GM23338 (cell line): ENCODE results near the gene CNMD. TPM values are rescaled to one million over a fixed set of nuclear protein-coding genes. Genes with fewer than 3 reads are reported as not detected.

ENCODE experiments used
- ATAC-seq: fragments of 200-7000 bp; cut with Tn5 transposase; 3 replicates; pipeline ENCODE4 v1.9.1; 2020
- DNase-seq: peaks from one replicate; pipeline ENCODE4 v3.0.0-alpha.2; 2015; ENCODE audit warnings: low spot score
- H2AFZ ChIP-seq: fragments of 200-600 bp; sonication (generic); 2 replicates; pipeline ENCODE4 v1.8.0; 2016; ENCODE audit warnings: antibody characterized with exemption, mild to moderate bottlenecking, moderate library complexity
- H3F3A ChIP-seq: fragments of 200-600 bp; sonication (generic); replicated peaks from 2 replicates; pipeline ENCODE4 v1.8.0; 2017; ENCODE audit warnings: antibody characterized with exemption, mixed run types, low read depth
- H3K27ac ChIP-seq: fragments of 200-600 bp; sonication (generic); 2 replicates; pipeline ENCODE4 v1.6.1; 2016; ENCODE audit warnings: low read depth
- H3K27me3 ChIP-seq: fragments of 200-600 bp; sonication (generic); 2 replicates; pipeline ENCODE4 v1.8.0; 2016; ENCODE audit warnings: mild to moderate bottlenecking, mixed run types, moderate library complexity; ENCODE audit not compliant: insufficient read depth
- H3K36me3 ChIP-seq: fragments of 200-600 bp; sonication (generic); 2 replicates; pipeline ENCODE4 v1.8.0; 2016; ENCODE audit warnings: mild to moderate bottlenecking; ENCODE audit not compliant: insufficient read depth
- H3K4me1 ChIP-seq: fragments of 200-600 bp; sonication (generic); 2 replicates; pipeline ENCODE4 v1.8.0; 2016; ENCODE audit warnings: mild to moderate bottlenecking, moderate library complexity; ENCODE audit not compliant: insufficient read depth
- H3K4me2 ChIP-seq: fragments of 200-600 bp; sonication (generic); 2 replicates; pipeline ENCODE4 v1.7.1; 2017; ENCODE audit warnings: mixed run types
- H3K4me3 ChIP-seq: fragments of 200-600 bp; sonication (generic); 2 replicates; pipeline ENCODE4 v1.6.1; 2016; ENCODE audit warnings: mixed run types
- H3K79me2 ChIP-seq: fragments of 200-600 bp; sonication (generic); replicated peaks from 2 replicates; pipeline ENCODE4 v1.8.0; 2017; ENCODE audit warnings: mild to moderate bottlenecking; ENCODE audit not compliant: insufficient read depth
- H3K9me2 ChIP-seq: fragments of 200-600 bp; sonication (generic); 2 replicates; pipeline ENCODE4 v1.8.0; 2017; ENCODE audit not compliant: insufficient read depth
- H4K20me1 ChIP-seq: fragments of 200-600 bp; sonication (generic); replicated peaks from 2 replicates; pipeline ENCODE4 v1.8.0; 2017; ENCODE audit warnings: mild to moderate bottlenecking; ENCODE audit not compliant: insufficient read depth
- H3K27ac Mint-ChIP-seq: 2 replicates; pipeline ENCODE4 v1.8.0; 2020; ENCODE audit warnings: inconsistent platforms, mild to moderate bottlenecking, moderate library complexity, mixed read lengths
- H3K27me3 Mint-ChIP-seq: 3 replicates; pipeline ENCODE4 v1.8.0; 2022; ENCODE audit warnings: low read depth, mild to moderate bottlenecking, moderate library complexity, mixed read lengths, inconsistent platforms; ENCODE audit not compliant: insufficient read depth, poor library complexity
- H3K36me3 Mint-ChIP-seq: 3 replicates; pipeline ENCODE4 v1.8.0; 2021; ENCODE audit warnings: low read depth, mild to moderate bottlenecking, inconsistent platforms, moderate library complexity, mixed read lengths
- H3K4me1 Mint-ChIP-seq: 3 replicates; pipeline ENCODE4 v1.8.0; 2020; ENCODE audit warnings: mild to moderate bottlenecking, inconsistent platforms, mixed read lengths
- H3K4me3 Mint-ChIP-seq: 3 replicates; pipeline ENCODE4 v1.8.0; 2021; ENCODE audit warnings: moderate library complexity, mild to moderate bottlenecking, inconsistent platforms, mixed read lengths
- H3K9me3 Mint-ChIP-seq: 3 replicates; pipeline ENCODE4 v1.8.0; 2020; ENCODE audit warnings: moderate library complexity, mild to moderate bottlenecking, inconsistent platforms, mixed read lengths
- CREB1 ChIP-seq: fragments of 250-450 bp; sonication (Bioruptor Pico); IDR thresholded peaks from 2 replicates; pipeline ENCODE4 v1.5.0; 2020; ENCODE audit warnings: low read depth, mild to moderate bottlenecking, moderate library complexity
- EZH2 ChIP-seq: fragments of 200-600 bp; sonication (generic); IDR thresholded peaks from one replicate; pipeline ENCODE4 v1.8.0; 2017; ENCODE audit warnings: antibody characterized with exemption, mild to moderate bottlenecking, low read depth; ENCODE audit not compliant: unreplicated experiment
- EZH2phosphoT487 ChIP-seq: fragments of 200-600 bp; sonication (generic); IDR thresholded peaks from one replicate; pipeline ENCODE4 v1.8.1; 2018; ENCODE audit warnings: antibody characterized with exemption; ENCODE audit not compliant: unreplicated experiment
- JUNB ChIP-seq: IDR thresholded peaks from one replicate; pipeline ENCODE4 v1.6.1; 2016; ENCODE audit warnings: antibody characterized with exemption; ENCODE audit not compliant: unreplicated experiment
- NANOG ChIP-seq: IDR thresholded peaks from 2 replicates; pipeline ENCODE4 v1.6.1; 2016; ENCODE audit warnings: antibody characterized with exemption, borderline replicate concordance
- POLR2AphosphoS5 ChIP-seq: IDR thresholded peaks from 2 replicates; pipeline ENCODE4 v1.6.1; 2016; ENCODE audit warnings: antibody characterized with exemption, low read depth
- ZNF114 ChIP-seq: fragments of 250-450 bp; sonication (Bioruptor Pico); IDR thresholded peaks from 2 replicates; pipeline ENCODE4 v1.5.0; 2020; ENCODE audit warnings: mild to moderate bottlenecking, moderate library complexity
- ZNF331 ChIP-seq: fragments of 250-450 bp; sonication (Bioruptor Pico); IDR thresholded peaks from 2 replicates; pipeline ENCODE4 v1.5.0; 2020; ENCODE audit warnings: low read depth, mild to moderate bottlenecking, moderate library complexity
- polyA plus RNA-seq: library from polyadenylated mRNA; unstranded; fragments of >200 nt; fragmentation: Nextera tagmentation; extraction: Ambion mirVana; gene quantifications from 2 replicates; pipeline ENCODE4 v1.2.1, GENCODE V29; 2016
- total RNA-seq: library from RNA; depleted of rRNA; stranded (reverse); fragments of >200 nt; shearing (Covaris generic); gene quantifications from 2 replicates; pipeline ENCODE4 v1.2.3, GENCODE V29; 2014
- TF ChIP-seq, protein P1 (sequence below), 2 experiments: fragments of 200-600 bp in 1 of 2; sonication (generic) in 1 of 2; conservative IDR thresholded peaks; 2 replicates each; pipeline versions ENCODE4 v1.5.1 to v1.6.1; 2016 to 2017; ENCODE audit warnings: antibody characterized with exemption in 2 of 2, low read depth in 2 of 2, mild to moderate bottlenecking in 2 of 2, moderate library complexity in 1 of 2
- TF ChIP-seq, protein P2 (sequence below): IDR thresholded peaks from 2 replicates; pipeline ENCODE4 v1.6.1; 2016; ENCODE audit warnings: antibody characterized with exemption
- TF ChIP-seq, protein P3 (sequence below): fragments of 250-450 bp; sonication (Bioruptor Pico); IDR thresholded peaks from 2 replicates; pipeline ENCODE4 v1.5.0; 2020; ENCODE audit warnings: mild to moderate bottlenecking, moderate library complexity

The CNMD gene
- total and polyA plus RNA-seq, 2 experiments from 2014 or later = 141 to 207 TPM

- TF ChIP-seq, protein P1, sequence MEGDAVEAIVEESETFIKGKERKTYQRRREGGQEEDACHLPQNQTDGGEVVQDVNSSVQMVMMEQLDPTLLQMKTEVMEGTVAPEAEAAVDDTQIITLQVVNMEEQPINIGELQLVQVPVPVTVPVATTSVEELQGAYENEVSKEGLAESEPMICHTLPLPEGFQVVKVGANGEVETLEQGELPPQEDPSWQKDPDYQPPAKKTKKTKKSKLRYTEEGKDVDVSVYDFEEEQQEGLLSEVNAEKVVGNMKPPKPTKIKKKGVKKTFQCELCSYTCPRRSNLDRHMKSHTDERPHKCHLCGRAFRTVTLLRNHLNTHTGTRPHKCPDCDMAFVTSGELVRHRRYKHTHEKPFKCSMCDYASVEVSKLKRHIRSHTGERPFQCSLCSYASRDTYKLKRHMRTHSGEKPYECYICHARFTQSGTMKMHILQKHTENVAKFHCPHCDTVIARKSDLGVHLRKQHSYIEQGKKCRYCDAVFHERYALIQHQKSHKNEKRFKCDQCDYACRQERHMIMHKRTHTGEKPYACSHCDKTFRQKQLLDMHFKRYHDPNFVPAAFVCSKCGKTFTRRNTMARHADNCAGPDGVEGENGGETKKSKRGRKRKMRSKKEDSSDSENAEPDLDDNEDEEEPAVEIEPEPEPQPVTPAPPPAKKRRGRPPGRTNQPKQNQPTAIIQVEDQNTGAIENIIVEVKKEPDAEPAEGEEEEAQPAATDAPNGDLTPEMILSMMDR (conservative IDR thresholded peaks at IDR 0.05; ENCODE audit: low read depth in 2 of 2) = no peak
- TF ChIP-seq, protein P2, sequence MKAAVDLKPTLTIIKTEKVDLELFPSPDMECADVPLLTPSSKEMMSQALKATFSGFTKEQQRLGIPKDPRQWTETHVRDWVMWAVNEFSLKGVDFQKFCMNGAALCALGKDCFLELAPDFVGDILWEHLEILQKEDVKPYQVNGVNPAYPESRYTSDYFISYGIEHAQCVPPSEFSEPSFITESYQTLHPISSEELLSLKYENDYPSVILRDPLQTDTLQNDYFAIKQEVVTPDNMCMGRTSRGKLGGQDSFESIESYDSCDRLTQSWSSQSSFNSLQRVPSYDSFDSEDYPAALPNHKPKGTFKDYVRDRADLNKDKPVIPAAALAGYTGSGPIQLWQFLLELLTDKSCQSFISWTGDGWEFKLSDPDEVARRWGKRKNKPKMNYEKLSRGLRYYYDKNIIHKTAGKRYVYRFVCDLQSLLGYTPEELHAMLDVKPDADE = no peak
- TF ChIP-seq EZH2phosphoT487 (no peak), ZNF114 (no peak), NANOG (no peak), CREB1 (CRISPR knock-in tag) (no peak), JUNB (no peak), EZH2 (no peak)
Measured at GRCh38 chr13:52725302-52725701, 14.3 kb downstream of the CNMD start (continued).

DNA sequence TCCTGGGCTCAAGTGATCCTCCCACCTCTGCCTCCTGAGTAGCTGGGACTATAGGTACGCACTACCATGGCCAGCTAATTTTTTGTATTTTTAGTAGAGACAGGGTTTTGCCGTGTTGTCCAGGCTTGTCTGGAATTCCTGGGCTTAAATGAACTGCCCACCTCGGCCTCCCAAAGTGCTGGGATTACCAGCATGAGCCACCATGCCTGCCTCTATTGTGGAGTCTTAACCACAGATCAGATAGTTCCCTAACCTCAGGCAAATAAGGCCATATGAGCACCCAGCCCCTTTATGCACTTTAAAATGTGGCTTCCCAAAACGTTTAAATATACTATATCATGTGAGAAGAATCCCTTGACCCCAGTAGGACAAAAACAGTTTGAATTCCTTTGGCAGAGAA is 16.4 kb downstream of the CNMD start:
- H3K4me3 ChIP-seq = no peak overlapping the region
- H3K27me3 ChIP-seq = no peaks in the 10 kb centered on the region
- no peaks in the 10 kb centered on the region for H4K20me1 ChIP-seq
- H3F3A ChIP-seq = no peaks in the 10 kb centered on the region
- H3K27ac Mint-ChIP-seq = no peak overlapping the region
- H3K4me2 ChIP-seq = no peak overlapping the region
- no peak overlapping the region for H3K27ac ChIP-seq
- peaks cover 7% of the 10 kb centered on the region for H3K4me1 Mint-ChIP-seq
- H3K9me2 ChIP-seq = no peaks in the 10 kb centered on the region
- H3K9me3 Mint-ChIP-seq = peaks cover 66% of the 10 kb centered on the region
- H3K4me3 Mint-ChIP-seq = no peak overlapping the region
- H3K36me3 ChIP-seq = peaks cover 37% of the 10 kb centered on the region
- H3K79me2 ChIP-seq = peaks cover 5% of the 10 kb centered on the region; the same call in 1 of the 2 replicates
- no peak for ATAC-seq
- H3K27me3 Mint-ChIP-seq = peaks cover 9% of the 10 kb centered on the region
- H2AFZ ChIP-seq = no peak overlapping the region
- H3K4me1 ChIP-seq = peaks cover 3% of the 10 kb centered on the region
- H3K36me3 Mint-ChIP-seq = peaks cover 95% of the 10 kb centered on the region
- no peak for DNase-seq
- TF ChIP-seq ZNF331 (no peak), ZNF114 (no peak), CREB1 (CRISPR knock-in tag) (no peak), NANOG (no peak), EZH2phosphoT487 (no peak), EZH2 (no peak), POLR2AphosphoS5 (no peak), JUNB (no peak)
- TF ChIP-seq, protein P3, sequence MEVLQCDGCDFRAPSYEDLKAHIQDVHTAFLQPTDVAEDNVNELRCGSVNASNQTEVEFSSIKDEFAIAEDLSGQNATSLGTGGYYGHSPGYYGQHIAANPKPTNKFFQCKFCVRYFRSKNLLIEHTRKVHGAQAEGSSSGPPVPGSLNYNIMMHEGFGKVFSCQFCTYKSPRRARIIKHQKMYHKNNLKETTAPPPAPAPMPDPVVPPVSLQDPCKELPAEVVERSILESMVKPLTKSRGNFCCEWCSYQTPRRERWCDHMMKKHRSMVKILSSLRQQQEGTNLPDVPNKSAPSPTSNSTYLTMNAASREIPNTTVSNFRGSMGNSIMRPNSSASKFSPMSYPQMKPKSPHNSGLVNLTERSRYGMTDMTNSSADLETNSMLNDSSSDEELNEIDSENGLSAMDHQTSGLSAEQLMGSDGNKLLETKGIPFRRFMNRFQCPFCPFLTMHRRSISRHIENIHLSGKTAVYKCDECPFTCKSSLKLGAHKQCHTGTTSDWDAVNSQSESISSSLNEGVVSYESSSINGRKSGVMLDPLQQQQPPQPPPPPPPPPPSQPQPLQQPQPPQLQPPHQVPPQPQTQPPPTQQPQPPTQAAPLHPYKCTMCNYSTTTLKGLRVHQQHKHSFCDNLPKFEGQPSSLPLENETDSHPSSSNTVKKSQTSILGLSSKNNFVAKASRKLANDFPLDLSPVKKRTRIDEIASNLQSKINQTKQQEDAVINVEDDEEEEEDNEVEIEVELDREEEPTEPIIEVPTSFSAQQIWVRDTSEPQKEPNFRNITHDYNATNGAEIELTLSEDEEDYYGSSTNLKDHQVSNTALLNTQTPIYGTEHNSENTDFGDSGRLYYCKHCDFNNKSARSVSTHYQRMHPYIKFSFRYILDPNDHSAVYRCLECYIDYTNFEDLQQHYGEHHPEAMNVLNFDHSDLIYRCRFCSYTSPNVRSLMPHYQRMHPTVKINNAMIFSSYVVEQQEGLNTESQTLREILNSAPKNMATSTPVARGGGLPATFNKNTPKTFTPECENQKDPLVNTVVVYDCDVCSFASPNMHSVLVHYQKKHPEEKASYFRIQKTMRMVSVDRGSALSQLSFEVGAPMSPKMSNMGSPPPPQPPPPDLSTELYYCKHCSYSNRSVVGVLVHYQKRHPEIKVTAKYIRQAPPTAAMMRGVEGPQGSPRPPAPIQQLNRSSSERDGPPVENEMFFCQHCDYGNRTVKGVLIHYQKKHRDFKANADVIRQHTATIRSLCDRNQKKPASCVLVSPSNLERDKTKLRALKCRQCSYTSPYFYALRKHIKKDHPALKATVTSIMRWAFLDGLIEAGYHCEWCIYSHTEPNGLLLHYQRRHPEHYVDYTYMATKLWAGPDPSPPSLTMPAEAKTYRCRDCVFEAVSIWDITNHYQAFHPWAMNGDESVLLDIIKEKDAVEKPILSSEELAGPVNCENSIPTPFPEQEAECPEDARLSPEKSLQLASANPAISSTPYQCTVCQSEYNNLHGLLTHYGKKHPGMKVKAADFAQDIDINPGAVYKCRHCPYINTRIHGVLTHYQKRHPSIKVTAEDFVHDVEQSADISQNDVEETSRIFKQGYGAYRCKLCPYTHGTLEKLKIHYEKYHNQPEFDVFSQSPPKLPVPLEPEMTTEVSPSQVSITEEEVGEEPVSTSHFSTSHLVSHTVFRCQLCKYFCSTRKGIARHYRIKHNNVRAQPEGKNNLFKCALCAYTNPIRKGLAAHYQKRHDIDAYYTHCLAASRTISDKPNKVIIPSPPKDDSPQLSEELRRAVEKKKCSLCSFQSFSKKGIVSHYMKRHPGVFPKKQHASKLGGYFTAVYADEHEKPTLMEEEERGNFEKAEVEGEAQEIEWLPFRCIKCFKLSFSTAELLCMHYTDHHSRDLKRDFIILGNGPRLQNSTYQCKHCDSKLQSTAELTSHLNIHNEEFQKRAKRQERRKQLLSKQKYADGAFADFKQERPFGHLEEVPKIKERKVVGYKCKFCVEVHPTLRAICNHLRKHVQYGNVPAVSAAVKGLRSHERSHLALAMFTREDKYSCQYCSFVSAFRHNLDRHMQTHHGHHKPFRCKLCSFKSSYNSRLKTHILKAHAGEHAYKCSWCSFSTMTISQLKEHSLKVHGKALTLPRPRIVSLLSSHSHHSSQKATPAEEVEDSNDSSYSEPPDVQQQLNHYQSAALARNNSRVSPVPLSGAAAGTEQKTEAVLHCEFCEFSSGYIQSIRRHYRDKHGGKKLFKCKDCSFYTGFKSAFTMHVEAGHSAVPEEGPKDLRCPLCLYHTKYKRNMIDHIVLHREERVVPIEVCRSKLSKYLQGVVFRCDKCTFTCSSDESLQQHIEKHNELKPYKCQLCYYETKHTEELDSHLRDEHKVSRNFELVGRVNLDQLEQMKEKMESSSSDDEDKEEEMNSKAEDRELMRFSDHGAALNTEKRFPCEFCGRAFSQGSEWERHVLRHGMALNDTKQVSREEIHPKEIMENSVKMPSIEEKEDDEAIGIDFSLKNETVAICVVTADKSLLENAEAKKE (CRISPR knock-in tag) = no peak
- TF ChIP-seq, protein P1 (conservative IDR thresholded peaks at IDR 0.05; ENCODE audit: low read depth in 2 of 2) = no peak
